BLaER1 (cell line): ENCODE results near the gene SLC2A14.
"Not testable (repeated sequence)": the region's sequence is repeated elsewhere in the genome, so short reads cannot be mapped to it uniquely, and the experiment has no call there.

Experiments used
- H3K27ac ChIP-seq: shearing (Covaris generic); formaldehyde crosslinking; 2 replicates; pipeline ENCODE4 v1.8.1; 2022
- H3K27me3 ChIP-seq: shearing (Covaris generic); formaldehyde crosslinking; 2 replicates; pipeline ENCODE4 v1.8.1; 2022
- H3K36me3 ChIP-seq: shearing (Covaris generic); formaldehyde crosslinking; 2 replicates; pipeline ENCODE4 v1.8.1; 2022
- H3K4me1 ChIP-seq: shearing (Covaris generic); formaldehyde crosslinking; 2 replicates; pipeline ENCODE4 v1.8.1; 2022
- H3K4me2 ChIP-seq: shearing (Covaris generic); formaldehyde crosslinking; 2 replicates; pipeline ENCODE4 v1.8.1; 2022
- H3K4me3 ChIP-seq: shearing (Covaris generic); formaldehyde crosslinking; 2 replicates; pipeline ENCODE4 v1.8.1; 2022
- H3K9ac ChIP-seq: shearing (Covaris generic); formaldehyde crosslinking; 2 replicates; pipeline ENCODE4 v1.8.1; 2022
- H3K9me3 ChIP-seq: shearing (Covaris generic); formaldehyde crosslinking; 2 replicates; pipeline ENCODE4 v1.8.1; 2022
- H4K20me1 ChIP-seq: shearing (Covaris generic); formaldehyde crosslinking; 2 replicates; pipeline ENCODE4 v1.8.1; 2022
- Cebpa-rat ChIP-seq: shearing (Covaris generic); IDR thresholded peaks from 2 replicates; pipeline ENCODE4 v1.8.1; 2022

SLC2A14 gene

GRCh38 chr12:7905071-7905470, 32.4 kb upstream of the SLC2A14 start:
- H3K9me3 ChIP-seq = no peaks in the 10 kb centered on the region
- H3K4me3 ChIP-seq = no peak overlapping the region
- no peak for TF ChIP-seq Cebpa-rat
- H3K27ac ChIP-seq = peak overlapping the region; percentile 66
- H3K27me3 ChIP-seq = no peaks in the 10 kb centered on the region
- no peaks in the 10 kb centered on the region for H3K36me3 ChIP-seq
- no peak overlapping the region for H3K9ac ChIP-seq
- peaks cover 31% of the 10 kb centered on the region for H3K4me1 ChIP-seq
- H4K20me1 ChIP-seq = no peaks in the 10 kb centered on the region
- peak overlapping the region; percentile 63 for H3K4me2 ChIP-seq

GRCh38 chr12:7902416-7902815, 29.7 kb upstream of the SLC2A14 start:
- H3K27ac ChIP-seq, H3K36me3 ChIP-seq, H3K27me3 ChIP-seq, H3K4me3 ChIP-seq, H3K9ac ChIP-seq, H3K4me2 ChIP-seq, H3K9me3 ChIP-seq, H4K20me1 ChIP-seq: not testable (repeated sequence)
- peaks cover 31% of the 10 kb centered on the region for H3K4me1 ChIP-seq

DNA sequence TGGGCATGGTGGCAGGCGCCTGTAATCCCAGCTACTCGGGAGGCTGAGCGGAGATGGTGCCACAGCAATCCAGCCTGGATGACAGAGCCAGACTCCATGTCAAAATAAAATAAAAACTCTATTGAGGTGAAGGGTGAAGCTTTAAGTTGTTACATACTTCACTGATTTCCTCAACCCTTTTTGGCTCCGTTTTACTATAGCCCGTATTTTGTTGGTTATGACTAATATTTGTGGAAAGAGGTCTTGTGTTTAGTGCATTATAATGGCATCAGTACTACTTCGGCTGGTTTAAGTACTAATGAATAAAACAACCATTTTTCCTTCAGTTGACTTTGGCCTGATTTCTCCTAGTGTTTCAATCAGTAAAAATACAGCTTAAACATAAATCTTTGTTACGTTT, 27.0 kb upstream of the SLC2A14 start:
- no peaks in the 10 kb centered on the region for H3K9me3 ChIP-seq
- H3K4me2 ChIP-seq = no peak overlapping the region
- H3K9ac ChIP-seq = no peak overlapping the region
- H3K4me1 ChIP-seq = peaks cover 8% of the 10 kb centered on the region
- no peak overlapping the region for H3K27ac ChIP-seq
- no peaks in the 10 kb centered on the region for H3K36me3 ChIP-seq
- TF ChIP-seq Cebpa-rat = no peak
- no peaks in the 10 kb centered on the region for H3K27me3 ChIP-seq
- H4K20me1 ChIP-seq = no peaks in the 10 kb centered on the region
- no peak overlapping the region for H3K4me3 ChIP-seq

DNA sequence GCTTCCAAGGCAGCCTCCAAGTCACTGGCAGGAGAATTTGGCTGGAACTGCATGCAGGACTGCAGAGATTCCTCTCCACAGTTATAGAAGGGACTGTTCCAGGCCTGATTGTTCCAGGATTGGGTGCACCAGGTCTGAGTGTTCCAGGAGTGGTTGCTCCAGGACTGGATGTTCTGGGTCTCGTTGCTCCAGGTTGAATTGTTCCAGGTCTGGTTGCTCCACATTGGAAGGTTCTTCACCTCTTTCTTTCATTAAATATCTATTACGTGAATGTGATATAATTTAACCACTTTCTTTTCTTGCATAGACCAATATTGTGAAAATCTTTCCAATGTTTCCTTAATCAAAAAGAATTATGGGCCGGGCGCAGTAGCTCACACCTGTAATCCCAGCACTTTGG, 24.0 kb upstream of the SLC2A14 start:
- H4K20me1 ChIP-seq, H3K4me2 ChIP-seq, H3K27ac ChIP-seq, H3K27me3 ChIP-seq, H3K4me3 ChIP-seq, H3K36me3 ChIP-seq, H3K9ac ChIP-seq, H3K4me1 ChIP-seq, H3K9me3 ChIP-seq: not testable (repeated sequence)

GRCh38 chr12:7892186-7892980, 19.7 kb upstream of the SLC2A14 start:
- Histone ChIP-seq H3K4me1 (no peaks in the 10 kb centered on the region), H3K36me3 (no peaks in the 10 kb centered on the region), H3K4me3 (no peak overlapping the region), H3K9me3 (peaks cover 7% of the 10 kb centered on the region; the same call in 1 of the 2 replicates), H3K27me3 (no peaks in the 10 kb centered on the region), H3K4me2 (no peak overlapping the region), H3K27ac (no peak overlapping the region), H4K20me1 (no peaks in the 10 kb centered on the region), H3K9ac (no peak overlapping the region)
- TF ChIP-seq Cebpa-rat = no peak

DNA sequence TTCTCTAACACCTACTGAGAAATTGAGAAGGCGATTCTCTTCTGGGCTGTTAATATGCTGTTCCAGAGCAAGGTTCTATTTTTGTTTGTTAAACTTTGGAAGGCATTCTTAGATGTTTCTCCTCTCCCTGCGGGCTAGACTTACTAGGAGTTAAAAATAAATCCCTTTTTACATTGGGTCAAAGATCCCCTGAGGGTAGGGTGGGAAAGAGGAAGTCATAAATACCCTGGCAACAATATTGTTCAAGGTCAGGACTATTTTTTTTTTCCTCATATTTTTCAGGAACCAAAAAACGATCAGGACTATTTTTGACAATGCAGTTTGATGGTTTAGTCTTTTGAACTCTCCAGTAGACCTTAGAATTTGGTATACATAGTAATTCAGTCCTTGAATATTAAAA, 12.0 kb upstream of the SLC2A14 start:
- no peaks in the 10 kb centered on the region for H3K36me3 ChIP-seq
- H3K9ac ChIP-seq = peak overlapping the region; percentile 50; the same call in 1 of the 2 replicates
- H3K4me3 ChIP-seq = 0 out of 2 replicates have a peak overlapping the region, but pooled peaks have one; percentile 36
- H3K27ac ChIP-seq = peak overlapping the region; percentile 79
- no peaks in the 10 kb centered on the region for H3K27me3 ChIP-seq
- no peaks in the 10 kb centered on the region for H4K20me1 ChIP-seq
- peaks cover 43% of the 10 kb centered on the region for H3K4me1 ChIP-seq
- H3K4me2 ChIP-seq = peak overlapping the region; percentile 84
- H3K9me3 ChIP-seq = peaks cover 18% of the 10 kb centered on the region
- no peak for TF ChIP-seq Cebpa-rat

DNA sequence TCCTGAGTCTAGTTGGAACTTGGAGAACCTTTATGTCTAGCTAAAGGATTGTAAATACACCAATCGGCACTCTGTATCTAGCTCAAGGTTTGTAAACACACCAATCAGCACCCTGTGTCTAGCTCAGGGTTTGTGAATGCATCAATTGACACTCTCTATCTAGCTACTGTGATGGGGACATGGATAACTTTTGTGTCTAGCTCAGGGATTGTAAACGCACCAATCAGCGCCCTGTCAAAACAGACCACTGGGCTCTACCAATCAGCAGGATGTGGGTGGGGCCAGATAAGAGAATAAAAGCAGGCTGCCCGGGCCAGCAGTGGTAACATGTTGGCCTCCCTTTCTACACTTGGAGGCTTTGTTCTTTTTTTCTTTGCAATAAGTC, 9.0 kb upstream of the SLC2A14 start:
- peaks cover 10% of the 10 kb centered on the region for H3K9me3 ChIP-seq
- not testable (repeated sequence) for H3K4me2 ChIP-seq, H3K27ac ChIP-seq, H3K4me3 ChIP-seq, H4K20me1 ChIP-seq, H3K27me3 ChIP-seq, H3K36me3 ChIP-seq, H3K9ac ChIP-seq
- H3K4me1 ChIP-seq = peaks cover 43% of the 10 kb centered on the region

GRCh38 chr12:7880952-7881735, 8.4 kb upstream of the SLC2A14 start:
- not testable (repeated sequence) for H3K36me3 ChIP-seq, H3K27ac ChIP-seq, H3K4me2 ChIP-seq

GRCh38 chr12:7879246-7879645, 6.5 kb upstream of the SLC2A14 start:
- TF ChIP-seq Cebpa-rat = no peak

More at GRCh38 chr12:7880952-7881735, 8.4 kb upstream of the SLC2A14 start:
- Histone ChIP-seq H3K4me1 (peaks cover 38% of the 10 kb centered on the region), H3K9me3 (peaks cover 10% of the 10 kb centered on the region)
- H4K20me1 ChIP-seq, H3K4me3 ChIP-seq, H3K27me3 ChIP-seq, H3K9ac ChIP-seq: not testable (repeated sequence)

GRCh38 chr12:7877420-7877819, 4.7 kb upstream of the SLC2A14 start:
- Histone ChIP-seq H3K4me3 (no peak overlapping the region), H3K9ac (no peak overlapping the region), H4K20me1 (no peaks in the 10 kb centered on the region), H3K4me2 (no peak overlapping the region), H3K27me3 (no peaks in the 10 kb centered on the region), H3K4me1 (peaks cover under 1% of the 10 kb centered on the region; the same call in 1 of the 2 replicates), H3K9me3 (peaks cover 20% of the 10 kb centered on the region), H3K27ac (no peak overlapping the region), H3K36me3 (no peaks in the 10 kb centered on the region)
- TF ChIP-seq Cebpa-rat = no peak

More at GRCh38 chr12:7879246-7879645, 6.5 kb upstream of the SLC2A14 start:
- no peaks in the 10 kb centered on the region for H3K36me3 ChIP-seq
- H3K4me2 ChIP-seq = no peak overlapping the region
- peaks cover 10% of the 10 kb centered on the region for H3K9me3 ChIP-seq
- no peak overlapping the region for H3K27ac ChIP-seq
- H3K9ac ChIP-seq = no peak overlapping the region
- H3K27me3 ChIP-seq = no peaks in the 10 kb centered on the region
- H3K4me3 ChIP-seq = no peak overlapping the region
- no peaks in the 10 kb centered on the region for H4K20me1 ChIP-seq
- H3K4me1 ChIP-seq = peaks cover 19% of the 10 kb centered on the region
